ENCODE data around the gene VIL1. TPM values are rescaled to one million over a fixed set of nuclear protein-coding genes. Genes with fewer than 3 reads are reported as not detected.
A peak's percentile ranks its signal among the peaks of the same experiment; 100 is the strongest.

Gene VIL1
- total and polyA plus RNA-seq, 2 of the 13 experiments (the other 11 are each of a cell fraction or from before 2014, with no cell fraction given): 287 to 301 TPM

DNA sequence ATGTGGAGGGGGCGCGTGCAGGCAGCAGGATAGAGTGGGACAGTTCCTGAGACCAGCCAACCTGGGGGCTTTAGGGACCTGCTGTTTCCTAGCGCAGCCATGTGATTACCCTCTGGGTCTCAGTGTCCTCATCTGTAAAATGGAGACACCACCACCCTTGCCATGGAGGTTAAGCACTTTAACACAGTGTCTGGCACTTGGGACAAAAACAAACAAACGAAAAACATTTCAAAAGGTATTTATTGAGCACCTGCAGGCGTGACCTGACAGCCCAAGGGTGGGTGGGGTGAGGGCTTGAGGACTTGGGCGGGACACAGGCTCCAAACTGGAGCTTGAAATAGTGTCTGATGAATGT lies 23.9 kb upstream of the VIL1 start:
- TF ChIP-seq ZNF629 (CRISPR knock-in tag; conservative IDR thresholded peaks at IDR 0.05) (peak; percentile 89), ZNF619 (CRISPR knock-in tag; IDR thresholded peaks at IDR 0.05) (0 out of 2 replicates have a peak, but pooled peaks have one; percentile 6), KDM1A (CRISPR knock-in tag; IDR thresholded peaks at IDR 0.05) (0 out of 2 replicates have a peak, but pooled peaks have one; percentile 27), SUZ12 (IDR thresholded peaks at IDR 0.05; ENCODE audit: low read depth, low read length) (no peak), ZNF589 (CRISPR knock-in tag; conservative IDR thresholded peaks at IDR 0.05) (0 out of 2 replicates have a peak, but pooled peaks have one; percentile 26)
- no peak overlapping the region for H2AFZ ChIP-seq (ENCODE audit: low read length)
- no TSS peak for BruUV-seq (replicated peaks)
- H3K9me3 ChIP-seq (ENCODE audit: low read length): no peaks in the 10 kb centered on the region
- no peak overlapping the region for H3K27ac ChIP-seq (ENCODE audit: extremely low read length, insufficient read depth, low read length)
- no peak overlapping the region; a peak in 1 of 6 replicates for H3K4me3 ChIP-seq (replicated peaks in 1 of 3; ENCODE audit: insufficient read depth in 1 of 3, low read depth in 2 of 3, low read length in 3 of 3)
- H3K36me3 ChIP-seq (replicated peaks in 1 of 2; ENCODE audit: control insufficient read depth in 1 of 2, insufficient read depth in 2 of 2, low read length in 2 of 2): no peaks in the 10 kb centered on the region
- no peak overlapping the region for H3K9ac ChIP-seq (ENCODE audit: insufficient read depth, low read depth, low read length)
- no peak for ATAC-seq
- intact Hi-C loops (cut with micrococcal nuclease; ENCODE audit: unreplicated experiment): loop anchor here (5.0 to 10.0 kb wide), 2 partner anchors 172 to 210 kb away; partner anchors contain the start of genes CNOT9 and USP37
- WGBS (ENCODE audit: low lambda C conversion rate): 50% methylated on average over 6 of the region's 6 CpGs
- H3K4me2 ChIP-seq (ENCODE audit: low read depth, low read length): peak overlapping the region; percentile 98; the same call in 1 of the 2 replicates
- no peak for DNase-seq (ENCODE audit: low spot score)
- FAIRE-seq: no peak
- H3K79me2 ChIP-seq (ENCODE audit: insufficient read depth, low read length): peaks cover 19% of the 10 kb centered on the region
- in situ Hi-C loops (cut with HindIII; ENCODE audit: extremely low pct_ligation_motif_present, low pct_unique_long_range_greater_than_20kb): loop anchor here (5.0 kb wide), 1 partner anchor 103 kb away; the partner anchor contains the start of gene TMBIM1
- H4K20me1 ChIP-seq (ENCODE audit: insufficient read depth, low read length): no peaks in the 10 kb centered on the region
- H3K4me1 ChIP-seq (ENCODE audit: insufficient read depth, low read length): peaks cover 48% of the 10 kb centered on the region
- ChIA-PET CTCF (ENCODE audit: low intra/inter-chr PET ratio, low total read pairs) (interaction anchor here (1.2 to 2.8 kb wide), 3 partner anchors 94 to 122 kb away, joined by 6 to 36 read pairs (median 7); partner anchors contain the start of gene TMBIM1), POLR2A (interaction anchor here (0.6 to 2.9 kb wide), 2 partner anchors 97 to 103 kb away, joined by 3 to 37 read pairs; partner anchors contain the start of gene TMBIM1)
- H3K27me3 ChIP-seq (ENCODE audit: control insufficient read depth in 1 of 2, insufficient read depth in 2 of 2, low read length in 2 of 2): no peaks in the 10 kb centered on the region; a peak in 1 of 5 replicates

GRCh38 chr2:218395456-218395825 lies 23.5 kb upstream of the VIL1 start:
- peak; percentile 8 for FAIRE-seq
- intact Hi-C loops (cut with micrococcal nuclease; ENCODE audit: unreplicated experiment): loop anchor here (5.0 to 10.0 kb wide), 2 partner anchors 172 to 211 kb away; partner anchors contain the start of genes CNOT9 and USP37
- in situ Hi-C loops (cut with HindIII; ENCODE audit: extremely low pct_ligation_motif_present, low pct_unique_long_range_greater_than_20kb): loop anchor here (5.0 kb wide), 1 partner anchor 103 kb away; the partner anchor contains the start of gene TMBIM1
- Histone ChIP-seq H3K4me3 (replicated peaks in 1 of 3; ENCODE audit: insufficient read depth in 1 of 3, low read depth in 2 of 3, low read length in 3 of 3) (peak overlapping the region; percentile 9 to 97 (median 85); a peak in 5 of 6 replicates), H3K9me3 (ENCODE audit: low read length) (no peaks in the 10 kb centered on the region), H3K4me1 (ENCODE audit: insufficient read depth, low read length) (peaks cover 44% of the 10 kb centered on the region), H3K27me3 (ENCODE audit: control insufficient read depth in 1 of 2, insufficient read depth in 2 of 2, low read length in 2 of 2) (no peaks in the 10 kb centered on the region; a peak in 1 of 5 replicates), H3K4me2 (ENCODE audit: low read depth, low read length) (peak overlapping the region; percentile 98), H2AFZ (ENCODE audit: low read length) (no peak overlapping the region), H3K36me3 (replicated peaks in 1 of 2; ENCODE audit: control insufficient read depth in 1 of 2, insufficient read depth in 2 of 2, low read length in 2 of 2) (no peaks in the 10 kb centered on the region), H3K9ac (ENCODE audit: insufficient read depth, low read depth, low read length) (peak overlapping the region; percentile 23; the same call in 1 of the 2 replicates), H3K27ac (ENCODE audit: extremely low read length, insufficient read depth, low read length) (peak overlapping the region; percentile 2), H4K20me1 (ENCODE audit: insufficient read depth, low read length) (no peaks in the 10 kb centered on the region), H3K79me2 (ENCODE audit: insufficient read depth, low read length) (peaks cover 22% of the 10 kb centered on the region)
- no TSS peak for BruUV-seq (replicated peaks)
- 44% methylated on average over 16 of the region's 16 CpGs for WGBS (ENCODE audit: low lambda C conversion rate)
- ChIA-PET POLR2A (interaction anchor here (0.6 to 2.9 kb wide), 13 partner anchors 8 to 125 kb away, joined by 3 to 37 read pairs (median 4); partner anchors contain the start of genes AAMP, CATIP, PNKD and TMBIM1), CTCF (ENCODE audit: low intra/inter-chr PET ratio, low total read pairs) (interaction anchor here (1.2 to 2.8 kb wide), 4 partner anchors 94 to 123 kb away, joined by 6 to 36 read pairs (median 8); partner anchors contain the start of gene TMBIM1)
- DNase-seq (ENCODE audit: low spot score): no peak
- ATAC-seq: no peak
- no peak for TF ChIP-seq MYC (CRISPR knock-in tag; IDR thresholded peaks at IDR 0.05; ENCODE audit: borderline replicate concordance)
- 0 out of 2 replicates have a peak, but pooled peaks have one; percentile 3 for TF ChIP-seq ZMYM2 (CRISPR knock-in tag; IDR thresholded peaks at IDR 0.05)
- 0 out of 4 replicates have a peak, but pooled peaks of 1 of the 2 experiments have one; percentile 0 for TF ChIP-seq KLF16 (CRISPR knock-in tag; IDR thresholded peaks at IDR 0.05)
- 0 out of 2 replicates have a peak, but pooled peaks have one; percentile 53 for TF ChIP-seq ADNP (CRISPR knock-in tag; IDR thresholded peaks at IDR 0.05)
- 0 out of 2 replicates have a peak, but pooled peaks have one; percentile 1 for TF ChIP-seq ZNF33A (CRISPR knock-in tag; IDR thresholded peaks at IDR 0.05; ENCODE audit: borderline replicate concordance)
- peak; percentile 39; the same call in 1 of the 2 replicates for TF ChIP-seq CEBPB (IDR thresholded peaks at IDR 0.05; ENCODE audit: borderline replicate concordance, low read depth, low read length)
- no peak for TF ChIP-seq ZBTB4 (CRISPR knock-in tag; IDR thresholded peaks at IDR 0.05; ENCODE audit: borderline replicate concordance)

Data from HepG2 (cell line).